T-cell (primary cell): ENCODE results near the gene SLC24A4. TPM values are rescaled to one million over a fixed set of nuclear protein-coding genes. Genes with fewer than 3 reads are reported as not detected.

ENCODE experiments used
- ATAC-seq, 4 experiments: fragments of 200-7000 bp in 3 of 4; fragments of 150-1000 bp in 1 of 4; cut with Tn5 transposase; replicated peaks in 1 of 4; 1 replicate in 3 of 4; 2 replicates in 1 of 4; pipeline ENCODE4 v1.10.0; 2021; ENCODE audit warnings: moderate library complexity in 3 of 4, mild to moderate bottlenecking in 2 of 4, moderate number of reproducible peaks in 1 of 4
- CTCF ChIA-PET, 2 donors: fragments of 300-600 bp; sonication (Branson Sonifier 250); formaldehyde crosslinking; loops; one replicate each; lab custom pipeline; 2022; ENCODE audit warnings: antibody characterized with exemption in 2 of 2; lab: Charles Lee
- POLR2A ChIA-PET, 2 donors: fragments of 300-600 bp; sonication (Branson Sonifier 250); formaldehyde crosslinking; loops; one replicate each; lab custom pipeline; 2022; ENCODE audit warnings: antibody characterized with exemption in 2 of 2; lab: Charles Lee
- DNase-seq, 35 experiments: peaks; one replicate each; pipeline versions ENCODE4 v3.0.0 to v3.0.0-alpha.2; 2013 to 2023
- H3K27ac ChIP-seq: one replicate; pipeline ENCODE4 v1.5.1; 2013; ENCODE audit warnings: low read length
- H3K27me3 ChIP-seq, 2 experiments: replicated peaks in 1 of 2; 1 replicate in 1 of 2; 2 replicates in 1 of 2; pipeline versions ENCODE4 v1.6.1 to v1.7.0; 2013; ENCODE audit warnings: low read length in 1 of 2, mixed read lengths in 1 of 2; ENCODE audit not compliant: control insufficient read depth in 2 of 2, insufficient read depth in 2 of 2; ENCODE audit errors: extremely low read depth in 1 of 2
- H3K36me3 ChIP-seq, 2 donors: 1 replicate in 1 of 2; 2 replicates in 1 of 2; pipeline versions ENCODE4 v1.6.1 to v1.7.0; 2013; ENCODE audit warnings: low read length in 1 of 2; ENCODE audit not compliant: control insufficient read depth in 2 of 2, insufficient read depth in 1 of 2; ENCODE audit errors: extremely low read depth in 1 of 2
- H3K4me1 ChIP-seq, 2 experiments: 1 replicate in 1 of 2; 2 replicates in 1 of 2; pipeline versions ENCODE4 v1.6.1 to v1.7.0; 2013; ENCODE audit warnings: low read length in 2 of 2, mixed read lengths in 1 of 2; ENCODE audit not compliant: insufficient read depth in 2 of 2, control insufficient read depth in 1 of 2; ENCODE audit errors: extremely low read depth in 1 of 2
- H3K4me3 ChIP-seq, 2 donors: 1 replicate in 1 of 2; 2 replicates in 1 of 2; pipeline versions ENCODE4 v1.5.1 to v1.7.0; 2013; ENCODE audit warnings: mild to moderate bottlenecking in 2 of 2, low read length in 1 of 2, moderate library complexity in 1 of 2; ENCODE audit not compliant: control insufficient read depth in 1 of 2; ENCODE audit errors: extremely low read depth in 1 of 2
- H3K9me3 ChIP-seq: 2 replicates; pipeline ENCODE4 v1.7.0; 2013
- H3K27ac Mint-ChIP-seq, 2 donors: one replicate each; pipeline ENCODE4 v1.8.0; 2020 to 2021; ENCODE audit warnings: mild to moderate bottlenecking in 2 of 2, mixed read lengths in 2 of 2
- H3K27me3 Mint-ChIP-seq, 2 donors: one replicate each; pipeline ENCODE4 v1.8.0; 2021 to 2022; ENCODE audit warnings: mixed read lengths in 2 of 2
- H3K36me3 Mint-ChIP-seq: one replicate; pipeline ENCODE4 v1.8.0; 2021; ENCODE audit warnings: mixed read lengths
- H3K4me1 Mint-ChIP-seq, 3 donors: one replicate each; pipeline ENCODE4 v1.8.0; 2020 to 2022; ENCODE audit warnings: mixed read lengths in 3 of 3, mild to moderate bottlenecking in 1 of 3
- H3K4me3 Mint-ChIP-seq, 3 donors: one replicate each; pipeline ENCODE4 v1.8.0; 2020 to 2022; ENCODE audit warnings: mild to moderate bottlenecking in 3 of 3, mixed read lengths in 3 of 3, moderate library complexity in 3 of 3
- H3K9me3 Mint-ChIP-seq, 3 donors: one replicate each; pipeline ENCODE4 v1.8.0; 2020 to 2022; ENCODE audit warnings: mixed read lengths in 3 of 3
- WGBS: methylation state at CpG from one replicate; pipeline ENCODE4 v1.1.5; 2013; ENCODE audit warnings: missing lambda C conversion rate; ENCODE audit not compliant: insufficient coverage; 5-methylcytosine and 5-hydroxymethylcytosine counted together
- total RNA-seq, 35 experiments: library from RNA in 6 of 35; stranded (reverse) in 6 of 35; fragments of 120-200 nt in 1 of 35; gene quantifications; one replicate each; pipeline versions ENCODE4 v1.2.1 to v1.2.4 and lab custom pipeline; 2013 to 2026

Gene SLC24A4
- total RNA-seq, 5 donors from 2014 or later (not counting 1 experiment from before 2014, with no cell fraction given): 0.14 to 0.15 TPM; not detected in 3

DNA sequence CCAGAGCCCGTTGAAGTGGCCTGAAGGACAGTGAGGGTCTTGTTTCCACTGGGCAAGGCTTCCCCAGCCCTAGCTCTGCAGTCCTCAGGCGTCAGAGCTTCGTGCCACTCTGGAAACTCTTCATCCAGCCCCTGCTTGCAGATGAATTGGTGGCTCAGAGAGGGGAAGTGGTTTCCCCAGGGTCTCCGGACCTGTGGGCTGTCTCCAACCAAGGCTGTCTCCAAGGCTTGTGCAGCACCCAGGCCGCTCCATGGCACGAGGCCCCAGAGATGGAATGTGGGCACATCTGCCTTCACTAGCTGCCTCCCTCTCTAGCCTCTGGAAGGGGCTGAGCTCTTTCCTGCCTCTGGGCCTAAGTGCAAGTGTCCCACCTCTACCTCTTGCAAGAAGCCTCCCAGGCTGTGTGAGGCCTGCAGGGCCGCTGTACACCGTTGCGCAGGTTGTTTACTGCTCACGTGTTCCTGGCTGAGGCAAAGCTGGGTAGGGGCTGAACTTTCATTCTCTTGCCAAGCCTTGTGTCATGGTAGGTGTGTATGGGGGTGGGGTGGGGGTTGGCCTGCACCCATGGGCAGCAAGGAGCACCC lies 201.7 kb downstream of the SLC24A4 start:
- Mint-ChIP-seq H3K36me3 (peaks cover 5% of the 10 kb centered on the region), H3K27ac (peak overlapping the region; percentile 15 to 68), H3K27me3 (no peaks in the 10 kb centered on the region), H3K9me3 (peaks cover 0 to 9% (median 0%) of the 10 kb centered on the region in 3 donors), H3K4me3 (no peak overlapping the region), H3K4me1 (peaks cover 39 to 55% (median 39%) of the 10 kb centered on the region in 3 donors)
- Histone ChIP-seq H3K4me3 (peak overlapping the region in 1 of 2 donors; percentile 25), H3K36me3 (peaks cover 0 to 5% of the 10 kb centered on the region in 2 donors), H3K27me3 (peaks cover 0 to 2% of the 10 kb centered on the region in 2 experiments), H3K9me3 (no peaks in the 10 kb centered on the region), H3K27ac (no peak overlapping the region), H3K4me1 (peaks cover 6 to 66% of the 10 kb centered on the region in 2 experiments)
- WGBS: 49% methylated on average over 5 of the region's 10 CpGs
- CTCF ChIA-PET: no interaction called here
- POLR2A ChIA-PET: interaction anchor here in 1 of 2 donors (0.8 kb wide), 1 partner anchor 15 kb away, joined by 3 read pairs; no protein-coding TSS in a partner anchor
- DNase-seq (no peak), ATAC-seq (peak in 3 of 4 experiments; percentile 20 to 45 (median 45))

DNA sequence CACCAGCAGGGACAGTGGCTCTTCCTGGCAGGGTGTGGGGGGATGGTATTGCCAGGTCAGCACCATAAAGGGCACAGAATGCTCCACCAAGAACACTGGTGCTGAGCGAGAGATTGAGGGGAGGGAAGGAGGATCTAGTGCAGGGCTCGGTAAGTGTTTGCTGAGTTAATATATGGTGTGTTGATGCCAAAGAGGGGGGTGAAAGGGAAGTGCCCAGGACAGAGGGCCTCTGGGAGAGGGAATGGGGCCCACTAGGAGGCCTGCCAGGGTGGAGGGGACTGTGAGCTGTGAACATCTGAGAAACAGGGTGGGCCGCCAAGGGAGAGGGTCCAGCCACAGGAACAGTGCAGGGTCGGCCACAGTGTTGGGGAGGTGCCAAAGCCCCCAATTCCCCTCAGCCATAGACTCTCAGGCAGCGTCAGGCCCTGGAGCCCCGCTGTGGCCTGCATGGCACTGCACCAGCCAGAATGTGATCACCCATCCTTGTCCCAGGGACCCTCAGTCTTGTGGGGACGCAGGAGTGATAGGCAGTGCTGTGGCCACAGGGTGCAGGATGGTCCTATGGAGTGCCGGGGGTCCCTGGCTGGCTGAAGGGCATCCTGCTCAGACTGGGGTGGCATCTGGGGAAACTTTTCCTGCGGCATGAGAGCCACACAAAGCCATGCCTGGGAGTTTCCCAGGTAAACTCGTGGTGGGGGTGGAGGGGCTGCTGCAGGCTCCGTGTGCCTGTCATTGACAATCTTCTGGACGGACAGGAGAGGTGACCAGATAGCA lies 202.5 kb downstream of the SLC24A4 start:
- 92% methylated on average over 9 of the region's 12 CpGs for WGBS

DNA sequence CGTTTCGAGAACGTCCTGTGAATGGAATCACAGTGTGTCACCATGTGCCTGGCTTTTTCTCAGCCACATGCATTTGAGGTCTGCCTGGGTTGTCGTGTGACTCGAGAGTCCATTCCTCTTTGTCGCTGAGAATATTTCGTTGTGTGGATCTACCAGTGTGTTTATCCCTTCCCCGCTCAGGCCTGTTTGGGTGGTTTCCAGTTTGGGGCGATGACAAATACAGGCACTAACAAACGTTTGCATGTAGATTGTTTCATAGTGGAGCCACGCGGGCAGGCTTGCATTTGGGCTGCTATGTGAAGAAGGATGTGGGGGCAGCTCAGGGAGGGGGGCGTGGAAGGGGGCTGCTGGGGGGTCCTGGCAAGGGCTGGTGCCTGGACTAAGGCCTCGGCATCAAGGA lies 204.8 kb downstream of the SLC24A4 start:
- Histone ChIP-seq H3K9me3 (no peaks in the 10 kb centered on the region), H3K4me1 (peaks cover 15 to 85% of the 10 kb centered on the region in 2 experiments), H3K36me3 (peaks cover 0 to 5% of the 10 kb centered on the region in 2 donors), H3K27ac (peak overlapping the region; percentile 49), H3K4me3 (no peak overlapping the region), H3K27me3 (peaks cover 0 to 2% of the 10 kb centered on the region in 2 experiments)
- Mint-ChIP-seq H3K4me3 (no peak overlapping the region), H3K36me3 (no peaks in the 10 kb centered on the region), H3K4me1 (peaks cover 45 to 63% (median 47%) of the 10 kb centered on the region in 3 donors), H3K27me3 (no peaks in the 10 kb centered on the region), H3K27ac (peak overlapping the region; percentile 3 to 64), H3K9me3 (no peaks in the 10 kb centered on the region)
- ATAC-seq (no peak), DNase-seq (peak in 1 of 35 experiments; percentile 43)
- WGBS: 85% methylated on average over 11 of the region's 14 CpGs
- POLR2A ChIA-PET: no interaction called here
- CTCF ChIA-PET: no interaction called here

More for the DNA sequence above, 202.5 kb downstream of the SLC24A4 start:
- Histone ChIP-seq H3K27ac (no peak overlapping the region), H3K9me3 (no peaks in the 10 kb centered on the region), H3K27me3 (peaks cover 0 to 2% of the 10 kb centered on the region in 2 experiments), H3K36me3 (peaks cover 0 to 5% of the 10 kb centered on the region in 2 donors), H3K4me1 (peaks cover 11 to 65% of the 10 kb centered on the region in 2 experiments), H3K4me3 (no peak overlapping the region)
- Mint-ChIP-seq H3K27me3 (no peaks in the 10 kb centered on the region), H3K4me1 (peaks cover 41 to 59% (median 41%) of the 10 kb centered on the region in 3 donors), H3K36me3 (peaks cover 5% of the 10 kb centered on the region), H3K27ac (peak overlapping the region in 1 of 2 donors; percentile 68), H3K4me3 (no peak overlapping the region), H3K9me3 (peaks cover 0 to 9% (median 0%) of the 10 kb centered on the region in 3 donors)
- ATAC-seq (no peak), DNase-seq (no peak)
- CTCF ChIA-PET: no interaction called here
- POLR2A ChIA-PET: no interaction called here

DNA sequence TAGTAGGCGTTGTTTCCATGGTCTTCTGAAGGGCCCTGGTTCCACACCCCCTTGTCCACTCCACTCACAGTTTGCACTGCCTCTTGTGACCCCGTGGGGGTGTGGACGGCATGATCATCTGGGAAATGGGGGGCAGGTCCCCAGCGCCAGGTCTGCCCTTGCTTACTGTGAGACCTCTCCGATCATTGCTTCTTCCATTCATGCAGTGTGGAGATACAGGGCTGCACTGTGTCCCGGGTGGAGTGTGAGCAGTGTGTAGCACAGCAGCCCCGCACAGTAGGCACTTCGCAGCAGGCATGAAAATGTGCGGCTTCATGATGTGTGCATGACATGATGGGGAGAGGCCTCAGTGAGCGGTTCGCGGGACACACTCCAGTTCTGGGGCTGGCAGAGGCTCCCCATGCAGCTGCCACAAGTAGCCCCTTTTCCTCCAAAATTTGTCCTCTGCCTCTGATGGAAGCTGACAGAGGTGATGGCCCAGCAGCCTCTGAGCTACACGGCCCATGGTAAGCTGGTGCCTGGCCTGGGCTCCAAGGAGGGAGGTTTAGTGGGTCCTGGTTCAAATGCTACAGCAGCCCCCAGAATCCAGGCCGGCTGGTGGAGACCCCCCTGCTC lies 205.6 kb downstream of the SLC24A4 start:
- no peaks in the 10 kb centered on the region for H3K27me3 Mint-ChIP-seq

DNA sequence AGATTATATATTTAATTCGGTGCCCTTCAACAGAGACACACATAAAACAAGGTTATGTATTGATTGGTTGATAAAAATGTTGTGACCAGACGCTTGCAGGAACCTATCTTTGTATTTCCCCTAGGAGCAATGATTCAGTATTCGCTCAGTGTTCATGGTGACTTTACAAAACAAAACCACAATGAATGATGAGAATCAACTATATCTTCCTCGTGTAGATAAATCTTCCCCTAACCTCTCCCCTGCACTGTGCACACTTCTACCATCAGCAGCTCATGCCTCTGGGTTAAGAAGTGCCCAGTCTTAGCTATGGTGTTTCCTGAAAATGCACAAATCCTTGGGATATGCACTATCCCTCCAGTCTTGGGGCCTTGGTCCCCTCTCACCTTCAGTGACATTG lies 206.9 kb downstream of the SLC24A4 start:
- no peaks in the 10 kb centered on the region for H3K9me3 ChIP-seq
- peak overlapping the region; percentile 41 to 87 for H3K27ac Mint-ChIP-seq
- H3K4me3 ChIP-seq: no peak overlapping the region
- H3K27me3 ChIP-seq: no peaks in the 10 kb centered on the region
- DNase-seq (no peak), ATAC-seq (no peak)
- H3K4me3 Mint-ChIP-seq: no peak overlapping the region
- H3K36me3 Mint-ChIP-seq: no peaks in the 10 kb centered on the region
- H3K27ac ChIP-seq: peak overlapping the region; percentile 77
- peaks cover 48 to 59% (median 53%) of the 10 kb centered on the region in 3 donors for H3K4me1 Mint-ChIP-seq
- POLR2A ChIA-PET: no interaction called here
- peaks cover 0 to 5% of the 10 kb centered on the region in 2 donors for H3K36me3 ChIP-seq
- H3K4me1 ChIP-seq: peaks cover 12 to 78% of the 10 kb centered on the region in 2 experiments
- 0% methylated on average over 1 of the region's 4 CpGs for WGBS
- H3K27me3 Mint-ChIP-seq: no peaks in the 10 kb centered on the region
- H3K9me3 Mint-ChIP-seq: no peaks in the 10 kb centered on the region
- CTCF ChIA-PET: no interaction called here

More for the DNA sequence above, 205.6 kb downstream of the SLC24A4 start:
- peaks cover 0 to 5% of the 10 kb centered on the region in 2 donors for H3K36me3 ChIP-seq
- no peak overlapping the region for H3K27ac ChIP-seq
- H3K27me3 ChIP-seq: peaks cover 0 to 1% of the 10 kb centered on the region in 2 experiments
- ChIA-PET CTCF (no interaction called here), POLR2A (no interaction called here)
- H3K9me3 ChIP-seq: no peaks in the 10 kb centered on the region
- H3K4me1 Mint-ChIP-seq: peaks cover 46 to 65% (median 52%) of the 10 kb centered on the region in 3 donors
- H3K4me3 ChIP-seq: no peak overlapping the region
- no peak overlapping the region for H3K4me3 Mint-ChIP-seq
- ATAC-seq: no peak
- H3K4me1 ChIP-seq: peaks cover 15 to 84% of the 10 kb centered on the region in 2 experiments
- no peaks in the 10 kb centered on the region for H3K9me3 Mint-ChIP-seq
- WGBS: 94% methylated on average over 10 of the region's 14 CpGs
- DNase-seq: no peak
- H3K27ac Mint-ChIP-seq: no peak overlapping the region
- no peaks in the 10 kb centered on the region for H3K36me3 Mint-ChIP-seq
